Activated CD8-positive, alpha-beta T cell treated with anti-CD3 and anti-CD28 coated beads for 36 hours (primary cell): Measurements from ENCODE around the gene PRSS36. TPM values are rescaled to one million over a fixed set of nuclear protein-coding genes. Genes with fewer than 3 reads are reported as not detected.

Experiments used
- ATAC-seq: fragments of 200-7000 bp; cut with Tn5 transposase; one replicate; pipeline ENCODE4 v1.10.0; 2021; ENCODE audit warnings: mild to moderate bottlenecking, moderate library complexity
- CTCF ChIA-PET: fragments of 350-600 bp; sonication (Branson Sonifier 250); formaldehyde crosslinking; loops from one replicate; lab custom pipeline; 2021; ENCODE audit warnings: antibody characterized with exemption; lab: Charles Lee
- POLR2A ChIA-PET: fragments of 350-600 bp; sonication (Branson Sonifier 250); formaldehyde crosslinking; loops from one replicate; lab custom pipeline; 2021; ENCODE audit warnings: antibody characterized with exemption; lab: Charles Lee
- DNase-seq: peaks from one replicate; pipeline ENCODE4 v3.0.0-alpha.2; 2020
- H3K27ac Mint-ChIP-seq: one replicate; pipeline ENCODE4 v1.8.0; 2021; ENCODE audit warnings: mild to moderate bottlenecking, mixed read lengths
- H3K27me3 Mint-ChIP-seq: one replicate; pipeline ENCODE4 v1.8.0; 2021; ENCODE audit warnings: mixed read lengths
- H3K36me3 Mint-ChIP-seq: one replicate; pipeline ENCODE4 v1.8.0; 2021; ENCODE audit warnings: low read depth, mixed read lengths
- H3K4me1 Mint-ChIP-seq: one replicate; pipeline ENCODE4 v1.8.0; 2021; ENCODE audit warnings: low read depth, mixed read lengths
- H3K4me3 Mint-ChIP-seq: one replicate; pipeline ENCODE4 v1.8.0; 2021; ENCODE audit warnings: mild to moderate bottlenecking, moderate library complexity, mixed read lengths
- H3K9me3 Mint-ChIP-seq: one replicate; pipeline ENCODE4 v1.8.0; 2021; ENCODE audit warnings: mixed read lengths
- CTCF ChIP-seq: fragments of 200-600 bp; IDR thresholded peaks from one replicate; pipeline ENCODE4 v1.8.0; 2022; ENCODE audit warnings: antibody characterized with exemption, mild to moderate bottlenecking
- intact Hi-C: fragments of 100-400 bp; cut with micrococcal nuclease; formaldehyde crosslinking; loops from one replicate; pipeline ENCODE4 v1.10.0; 2022
- total RNA-seq, 2 experiments: library from RNA; stranded (reverse); gene quantifications; one replicate each; pipeline ENCODE4 v1.2.3, GENCODE V29; 2021

PRSS36 gene
- total RNA-seq, 2 experiments from 2014 or later = 0.18 to 0.72 TPM

DNA sequence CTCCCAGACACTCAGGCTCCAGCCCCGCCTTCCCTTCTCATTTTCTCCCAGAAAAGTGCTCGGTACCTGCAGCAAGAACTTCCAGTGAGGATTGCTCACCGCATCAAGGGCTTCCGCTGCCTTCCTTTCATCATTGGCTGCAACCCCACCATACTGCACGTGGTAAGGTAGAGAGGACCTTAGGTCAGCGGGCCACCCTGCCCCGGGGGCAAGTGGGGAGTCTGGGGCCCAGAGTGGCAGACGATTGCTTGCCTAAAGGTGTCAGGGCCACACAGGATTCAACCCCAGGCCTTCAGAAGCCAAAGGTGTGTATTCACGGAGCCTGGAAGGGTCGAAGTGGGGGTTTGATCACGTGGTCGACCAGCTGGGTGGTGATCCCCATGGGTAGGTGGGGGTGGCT lies 40.2 kb downstream of the PRSS36 start:
- Mint-ChIP-seq H3K36me3 (peaks cover 18% of the 10 kb centered on the region), H3K4me3 (peak overlapping the region; percentile 79), H3K4me1 (peaks cover 38% of the 10 kb centered on the region), H3K27ac (peak overlapping the region; percentile 65), H3K27me3 (no peaks in the 10 kb centered on the region), H3K9me3 (no peaks in the 10 kb centered on the region)
- ATAC-seq (no peak), DNase-seq (no peak)
- CTCF ChIA-PET = interaction anchor here (1.1 kb wide), 1 partner anchor 33 kb away, joined by 6 read pairs; no protein-coding TSS in a partner anchor
- intact Hi-C loops = loop anchor here (10.0 kb wide), 1 partner anchor 65 kb away; no protein-coding TSS in a partner anchor
- TF ChIP-seq CTCF = no peak
- POLR2A ChIA-PET = no interaction called here

DNA sequence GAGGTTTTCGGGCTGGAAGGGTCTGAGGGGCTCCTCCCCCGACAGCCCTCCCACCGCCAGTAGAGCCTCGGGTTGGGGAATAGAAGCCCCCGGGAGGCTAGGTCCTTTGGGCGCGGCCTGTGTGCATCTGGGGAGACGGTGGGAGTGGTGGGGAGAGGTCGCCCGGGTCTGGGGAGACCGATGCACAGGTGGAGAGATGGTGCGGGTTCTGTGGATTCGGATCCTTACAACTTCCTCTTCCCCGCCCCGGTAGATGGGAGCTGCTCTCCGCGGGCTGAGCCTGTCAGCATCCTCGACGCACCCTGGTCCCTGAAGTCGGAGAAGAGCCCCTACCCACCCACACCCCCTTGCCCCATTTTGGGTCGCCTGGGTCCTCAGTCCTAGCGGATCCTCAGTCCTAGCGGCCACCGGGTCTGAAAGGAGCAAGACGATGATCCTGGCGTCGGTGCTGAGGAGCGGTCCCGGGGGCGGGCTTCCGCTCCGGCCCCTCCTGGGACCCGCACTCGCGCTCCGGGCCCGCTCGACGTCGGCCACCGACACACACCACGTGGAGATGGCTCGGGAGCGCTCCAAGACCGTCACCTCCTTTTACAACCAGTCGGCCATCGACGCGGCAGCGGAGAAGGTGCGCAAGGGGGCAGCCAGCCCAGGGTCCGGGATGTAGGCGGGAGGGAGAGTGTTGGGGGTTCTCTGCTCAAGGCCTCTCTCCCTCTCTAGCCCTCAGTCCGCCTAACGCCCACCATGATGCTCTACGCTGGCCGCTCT lies 40.9 kb downstream of the PRSS36 start:
- ChIA-PET CTCF (interaction anchor here (1.1 kb wide), 1 partner anchor 33 kb away, joined by 6 read pairs; no protein-coding TSS in a partner anchor), POLR2A (interaction anchor here (0.6 to 2.8 kb wide), 4 partner anchors 9 to 71 kb away, joined by 3 to 15 read pairs (median 4); partner anchors contain the start of genes FUS, KAT8 and VKORC1)
- intact Hi-C loops = no loop called here
- ATAC-seq = no peak
- no peak for DNase-seq
- no peak for TF ChIP-seq CTCF
- Mint-ChIP-seq H3K9me3 (no peaks in the 10 kb centered on the region), H3K27ac (peak overlapping the region; percentile 65), H3K27me3 (no peaks in the 10 kb centered on the region), H3K4me1 (peaks cover 38% of the 10 kb centered on the region), H3K4me3 (peak overlapping the region; percentile 79), H3K36me3 (peaks cover 18% of the 10 kb centered on the region)

DNA sequence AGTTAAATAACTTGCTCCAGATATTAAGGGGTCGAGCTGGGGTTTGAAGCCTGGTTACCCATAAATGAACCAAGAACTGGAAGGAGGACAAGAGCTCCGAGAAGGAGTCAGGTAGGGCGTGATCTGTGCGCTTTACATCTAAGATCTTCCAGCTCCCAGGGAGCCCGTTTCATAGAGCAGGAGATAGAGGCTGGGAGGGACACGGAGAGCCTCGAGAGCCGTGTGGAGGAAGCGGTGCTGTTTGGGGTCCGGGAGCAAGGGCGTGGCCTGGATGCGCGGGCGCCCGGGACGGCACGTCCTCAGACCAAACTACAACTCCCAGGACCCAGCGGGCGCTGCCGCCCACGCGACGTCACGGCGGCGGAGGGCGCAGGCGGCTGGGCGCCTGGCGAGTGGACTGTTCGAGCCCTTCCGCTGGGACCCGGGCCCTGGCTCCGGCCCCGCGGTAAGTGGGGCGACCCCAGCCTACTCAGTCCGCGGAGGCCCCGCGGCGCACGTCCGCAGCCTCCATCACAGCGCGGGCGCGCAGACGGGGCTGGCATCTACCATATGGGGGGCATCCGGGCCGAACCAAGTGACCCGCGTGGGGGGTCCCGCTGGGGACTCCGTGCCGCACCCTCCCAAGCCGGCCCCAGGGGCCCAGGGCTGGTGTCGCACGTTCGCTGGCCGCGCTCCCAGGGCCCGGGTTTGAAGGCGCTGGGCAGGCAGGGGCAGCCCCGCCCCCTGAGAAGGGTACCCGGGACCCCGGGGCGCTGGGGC lies 41.7 kb downstream of the PRSS36 start, which contains the start of gene BCKDK:
Gene BCKDK (plus strand): TSS at position 352 of the 759 bp plus-strand sequence. CDS start 838 bp downstream, outside the sequence.
- intact Hi-C loops = no loop called here
- DNase-seq (peak; percentile 89), ATAC-seq (peak; percentile 77)
- no peaks in the 10 kb centered on the region for H3K9me3 Mint-ChIP-seq
- peaks cover 18% of the 10 kb centered on the region for H3K36me3 Mint-ChIP-seq
- ChIA-PET POLR2A (interaction anchor here (0.6 to 2.8 kb wide), 7 partner anchors 9 to 72 kb away, joined by 3 to 15 read pairs (median 4); partner anchors contain the start of genes FUS, KAT8 and VKORC1), CTCF (interaction anchor here (1.4 to 1.9 kb wide), 2 partner anchors 34 to 36 kb away, joined by 3 to 9 read pairs; no protein-coding TSS in a partner anchor)
- no peaks in the 10 kb centered on the region for H3K27me3 Mint-ChIP-seq
- H3K4me3 Mint-ChIP-seq = peak within 1 kb of the TSS; percentile 81
- no peak for TF ChIP-seq CTCF
- H3K4me1 Mint-ChIP-seq = peaks cover 34% of the 10 kb centered on the region
- H3K27ac Mint-ChIP-seq = peak within 1 kb of the TSS; percentile 90

DNA sequence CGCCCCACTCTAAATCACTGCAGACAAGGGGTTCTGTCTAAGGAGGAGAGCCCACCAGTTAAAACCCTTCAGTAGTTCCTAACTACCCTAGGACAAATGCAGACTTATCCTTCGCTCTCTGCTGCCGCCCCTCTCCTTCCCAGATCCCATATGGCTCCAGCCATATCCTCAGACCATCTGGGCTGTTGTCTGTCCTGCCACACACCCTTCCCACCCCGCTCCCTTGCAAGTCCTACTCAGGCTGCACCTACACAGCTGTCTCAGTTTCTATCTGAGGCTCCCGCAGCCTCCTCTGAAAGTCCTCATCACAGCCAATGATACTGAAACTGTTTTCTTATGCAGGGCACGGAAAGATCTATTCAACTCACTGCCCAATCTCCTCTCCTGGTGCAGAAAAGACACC lies 42.4 kb downstream of the PRSS36 start:
- Mint-ChIP-seq H3K27ac (peak overlapping the region; percentile 90), H3K4me3 (peak overlapping the region; percentile 81), H3K4me1 (peaks cover 34% of the 10 kb centered on the region), H3K27me3 (no peaks in the 10 kb centered on the region), H3K36me3 (peaks cover 15% of the 10 kb centered on the region), H3K9me3 (no peaks in the 10 kb centered on the region)
- ChIA-PET CTCF (interaction anchor here (1.0 to 1.9 kb wide), 3 partner anchors 33 to 37 kb away, joined by 3 to 9 read pairs (median 5); partner anchors contain the start of genes ZNF646 and ZNF668), POLR2A (interaction anchor here (0.9 to 2.8 kb wide), 6 partner anchors 10 to 72 kb away, joined by 3 to 15 read pairs (median 5); partner anchors contain the start of genes FUS, KAT8 and VKORC1)
- peak; percentile 68 for ATAC-seq
- intact Hi-C loops = no loop called here
- no peak for TF ChIP-seq CTCF
- DNase-seq = peak; percentile 73
